GM18870 (cell line): ENCODE results near the gene MYH7B.

ENCODE experiments used
- ATAC-seq: cut with Tn5 transposase; IDR thresholded peaks from one replicate; pipeline ENCODE4 v1.9.1; 2021; ENCODE audit warnings: moderate library complexity; ENCODE audit not compliant: unreplicated experiment

MYH7B gene

GRCh38 chr20:34943808-34944567 lies 11.7 kb upstream of the MYH7B start:
- no peak for ATAC-seq

GRCh38 chr20:34945315-34946077 lies 10.2 kb upstream of the MYH7B start:
- no peak for ATAC-seq

GRCh38 chr20:34946661-34947060 lies 9.0 kb upstream of the MYH7B start:
- ATAC-seq: no peak

GRCh38 chr20:34947336-34947735 lies 8.3 kb upstream of the MYH7B start:
- no peak for ATAC-seq

GRCh38 chr20:34948030-34948429 lies 7.6 kb upstream of the MYH7B start:
- ATAC-seq: no peak

GRCh38 chr20:34949120-34949519 lies 6.5 kb upstream of the MYH7B start:
- ATAC-seq: no peak

- ATAC-seq: no peak
Measured at GRCh38 chr20:34951252-34951651, 4.4 kb upstream of the MYH7B start.

GRCh38 chr20:34951652-34952051 lies 4.0 kb upstream of the MYH7B start:
- ATAC-seq: no peak

- ATAC-seq: no peak
Measured at GRCh38 chr20:34952671-34953070, 3.0 kb upstream of the MYH7B start.

GRCh38 chr20:34953960-34954359 lies 1.7 kb upstream of the MYH7B start:
- ATAC-seq: no peak

GRCh38 chr20:34954904-34955230 lies 801 bp upstream of the MYH7B start:
- no peak for ATAC-seq

- no peak for ATAC-seq
Measured at GRCh38 chr20:34956041-34956458, 382 bp downstream of the MYH7B start.

GRCh38 chr20:34956751-34957472 lies 1.2 kb downstream of the MYH7B start:
- ATAC-seq: no peak

GRCh38 chr20:34964486-34964885 lies 8.8 kb downstream of the MYH7B start:
- ATAC-seq: no peak

- no peak for ATAC-seq
Measured at GRCh38 chr20:34965051-34965450, 9.4 kb downstream of the MYH7B start.

GRCh38 chr20:34967421-34967820 lies 11.8 kb downstream of the MYH7B start:
- no peak for ATAC-seq

GRCh38 chr20:34968042-34968775 lies 12.5 kb downstream of the MYH7B start:
- no peak for ATAC-seq

- no peak for ATAC-seq
Measured at GRCh38 chr20:34970193-34970840, 14.6 kb downstream of the MYH7B start.

- ATAC-seq: no peak
Measured at GRCh38 chr20:34970846-34971560, 15.3 kb downstream of the MYH7B start.
